Measurements from ENCODE around the gene SLC22A23.

The SLC22A23 gene

DNA sequence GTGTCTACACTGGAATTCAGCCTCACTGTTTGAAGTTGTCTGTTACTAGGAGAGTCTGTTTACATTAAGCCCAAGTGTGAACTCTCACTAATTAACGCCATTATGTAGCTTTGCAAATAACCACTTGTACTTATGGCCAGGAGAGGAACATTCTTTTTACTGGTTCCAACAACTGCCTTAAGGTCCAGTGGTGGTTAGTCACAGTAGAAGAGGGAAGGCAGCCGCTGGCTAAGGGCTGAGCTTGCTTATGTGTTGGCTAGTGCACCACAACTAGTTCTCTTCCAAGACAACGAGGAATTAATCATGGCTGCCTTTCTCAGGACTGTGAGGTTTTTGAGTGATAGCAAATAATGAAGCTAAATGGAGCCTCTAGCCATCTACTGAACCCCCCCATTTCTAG, 14.9 kb upstream of the SLC22A23 start:
- no peak for DNase-seq
- intact Hi-C loops (cut with DNase I), result no loop called here

DNA sequence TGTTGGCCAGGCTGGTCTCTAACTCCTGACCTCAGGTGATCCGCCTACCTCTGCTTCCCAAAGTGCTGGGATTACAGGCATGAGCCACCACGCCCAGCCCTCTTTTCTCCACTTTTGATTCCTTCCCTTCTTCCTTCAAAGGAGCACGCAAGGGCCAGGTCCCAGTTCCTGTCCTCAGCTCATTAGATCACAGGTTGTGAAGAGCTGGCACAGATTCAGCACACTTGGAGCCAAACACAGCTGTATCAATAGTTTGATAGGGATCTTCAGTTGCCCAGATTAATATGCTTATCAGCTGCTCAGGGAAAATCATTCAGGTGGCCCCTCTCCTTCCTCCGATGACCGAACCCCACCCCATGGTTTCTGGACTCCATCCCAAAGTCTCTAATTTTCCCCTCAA, 14.4 kb upstream of the SLC22A23 start:
- intact Hi-C loops (cut with DNase I), result no loop called here

DNA sequence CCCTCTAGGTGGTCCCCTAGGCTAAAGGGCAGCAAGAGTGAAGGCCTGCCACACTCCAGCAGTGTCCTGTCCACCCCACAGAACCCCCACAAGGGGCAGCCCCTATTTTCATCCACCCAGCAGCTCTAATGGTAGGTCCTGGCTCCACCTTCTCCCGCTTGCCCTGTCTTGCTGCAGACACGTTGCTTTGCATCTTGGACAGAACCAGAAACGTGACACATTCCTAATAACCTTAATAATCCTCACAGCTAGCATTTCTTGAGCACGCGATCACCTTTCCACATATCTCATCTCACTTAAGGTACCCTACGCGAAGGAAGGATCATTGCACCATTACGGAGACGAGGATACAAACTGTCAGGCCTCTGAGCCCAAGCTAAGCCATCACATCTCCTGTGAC, 11.7 kb upstream of the SLC22A23 start:
- intact Hi-C loops (cut with DNase I), result no loop called here
- no peak for DNase-seq

More for the DNA sequence above, 14.4 kb upstream of the SLC22A23 start:
- DNase-seq, result no peak

DNA sequence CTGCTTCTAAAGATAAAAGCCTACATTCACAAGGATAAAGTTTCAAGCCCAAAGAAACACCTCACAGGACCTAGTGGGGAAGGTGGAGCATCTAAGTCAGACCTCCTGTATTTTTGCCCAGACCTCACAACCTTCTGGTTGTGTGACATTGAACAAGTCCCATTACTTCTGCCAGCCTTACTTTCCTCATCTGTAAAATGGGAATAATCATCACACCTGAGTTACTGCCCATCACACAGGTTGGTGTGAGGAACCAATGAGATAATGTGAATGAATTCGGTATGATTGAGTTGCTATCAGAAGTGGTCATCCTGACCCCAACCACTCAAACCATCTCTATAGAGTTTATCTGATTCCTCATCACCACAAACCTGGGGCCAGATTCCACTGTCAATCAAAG, 11.1 kb upstream of the SLC22A23 start:
- intact Hi-C loops (cut with DNase I), result no loop called here
- DNase-seq, result no peak

DNA sequence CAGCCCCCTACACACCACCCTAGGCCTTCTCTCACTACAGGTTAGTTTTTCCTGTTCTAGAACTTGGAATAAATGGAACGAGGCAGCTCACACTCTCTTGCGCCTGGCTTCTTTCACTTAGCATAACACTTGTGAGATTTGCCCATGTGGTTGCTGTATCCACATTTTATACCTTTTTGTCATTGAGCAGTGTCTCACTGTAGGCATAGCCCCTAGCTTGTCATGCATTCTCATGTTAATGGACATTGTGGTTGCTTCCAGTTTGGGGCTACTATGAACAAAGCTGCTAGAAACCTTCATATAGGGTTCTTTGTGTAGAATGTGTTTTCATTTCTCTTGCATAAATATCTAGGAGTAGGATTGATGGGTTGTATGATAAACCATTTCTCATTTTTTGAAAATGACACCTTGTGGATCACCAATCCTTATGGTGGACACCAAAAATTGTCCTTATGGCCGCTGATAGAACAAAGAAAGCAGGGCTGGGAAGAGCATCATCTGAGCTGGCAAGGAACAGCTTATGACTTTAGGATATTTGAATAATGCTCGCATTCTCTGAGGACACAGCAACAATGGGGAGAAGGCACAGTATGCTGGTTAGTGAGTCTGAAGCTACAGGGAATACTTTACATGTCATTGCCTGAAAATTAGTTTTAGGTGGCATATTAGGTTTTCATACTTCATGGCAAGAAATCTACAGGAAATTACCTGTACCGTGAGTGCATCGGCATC, 9.8 kb upstream of the SLC22A23 start:
- DNase-seq, result no peak

DNA sequence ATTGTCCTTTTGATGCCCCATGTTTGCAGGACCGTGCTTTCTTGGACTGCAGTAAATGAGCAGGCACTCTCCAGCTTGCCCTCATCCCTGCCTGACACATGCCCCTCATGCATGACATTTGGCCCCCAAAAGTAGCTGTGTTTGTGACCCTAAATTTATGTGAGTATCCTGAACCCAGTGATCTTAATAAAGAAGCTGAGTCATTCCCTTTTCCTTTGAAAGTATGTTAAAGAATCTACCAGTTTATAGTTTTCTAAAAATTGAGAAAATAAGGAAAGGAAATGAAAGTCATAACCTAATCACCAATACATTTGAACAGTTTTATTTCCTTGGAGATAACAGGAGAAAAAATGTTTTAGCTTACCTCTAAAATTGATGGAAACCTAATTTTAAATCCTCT, 3.4 kb upstream of the SLC22A23 start:
- intact Hi-C loops (cut with DNase I), result no loop called here
- no peak for DNase-seq

More for the DNA sequence above, 9.8 kb upstream of the SLC22A23 start:
- intact Hi-C loops (cut with DNase I), result no loop called here

DNA sequence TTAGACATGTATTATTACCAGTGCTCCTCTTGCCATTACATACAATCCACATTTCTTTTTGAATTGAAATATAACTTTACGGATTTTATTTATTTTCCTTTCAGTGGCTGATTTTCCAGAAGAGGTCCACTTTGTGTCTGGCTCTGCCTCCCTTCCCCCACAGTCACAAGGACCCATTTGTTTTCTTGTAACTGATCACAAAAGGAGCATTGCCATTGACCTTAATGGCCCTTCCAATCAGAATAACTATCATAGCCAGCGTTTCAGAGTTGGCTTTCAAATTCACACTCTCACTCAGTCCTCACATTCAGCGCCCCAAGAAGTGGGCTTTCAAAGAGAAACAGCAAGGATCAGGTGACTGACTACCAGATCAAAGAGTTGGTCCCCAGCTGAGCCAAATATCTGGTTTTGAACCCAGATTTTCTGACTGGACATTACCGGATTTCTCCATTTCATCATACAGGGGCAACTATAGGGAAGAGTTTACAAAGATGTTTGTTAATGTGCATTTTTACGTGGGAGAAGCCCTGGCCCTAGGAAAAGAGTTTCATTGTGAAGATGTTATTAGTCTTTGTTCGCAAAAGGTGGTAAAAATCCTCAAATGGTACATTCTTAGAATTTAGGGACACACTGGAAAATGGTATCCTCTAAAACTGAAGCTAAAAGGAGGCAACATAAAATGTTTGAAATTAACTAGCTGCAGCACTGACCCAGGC, 2.0 kb upstream of the SLC22A23 start:
- intact Hi-C loops (cut with DNase I), result loop anchor here (5.0 to 10.0 kb wide), 2 partner anchors 177 to 276 kb away; no protein-coding TSS in a partner anchor
- DNase-seq, result peak in 3 of 10 donors; percentile 47 to 85 (median 61)

DNA sequence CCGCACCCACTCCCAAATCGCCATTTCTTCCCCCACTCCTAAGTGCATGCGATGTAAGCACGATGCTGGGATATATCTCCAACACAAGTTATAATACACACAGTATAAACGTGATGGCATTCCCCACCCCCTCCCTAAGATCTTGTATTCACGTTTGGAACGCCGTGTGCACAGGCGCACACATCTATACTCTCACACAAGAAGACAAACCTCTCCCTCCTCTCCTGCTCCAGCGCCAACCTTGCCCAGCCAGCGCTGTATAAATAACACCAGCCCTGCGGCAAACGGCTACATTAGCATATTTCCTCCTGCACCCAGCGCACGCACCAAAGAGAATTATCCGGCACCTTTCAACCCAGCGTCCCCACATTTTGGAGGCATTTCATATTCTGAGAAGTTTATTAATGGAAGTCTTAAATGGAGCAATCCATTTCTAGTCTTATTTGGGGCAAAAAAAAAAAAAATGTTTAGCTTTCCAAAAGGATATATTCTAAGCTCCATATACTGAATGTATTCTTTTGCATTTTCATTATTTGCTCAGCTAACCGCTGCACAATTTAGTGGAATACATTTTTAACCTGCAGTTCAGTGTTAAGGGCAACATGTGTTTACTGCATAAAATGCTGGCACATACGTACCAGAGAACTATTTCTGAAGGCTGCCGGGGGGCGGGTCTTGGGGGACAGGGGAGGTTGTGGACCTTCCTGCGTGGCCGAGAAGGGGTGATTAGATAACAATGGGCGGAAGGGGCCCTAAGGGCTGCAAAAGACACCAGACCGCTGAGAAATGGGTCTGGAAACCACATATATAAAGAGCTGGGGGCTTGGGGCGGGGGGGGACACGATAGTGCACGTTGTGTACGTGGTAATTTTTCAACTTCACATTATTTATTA, 1.1 kb upstream of the SLC22A23 start:
- peak; percentile 49 to 94 (median 62) for DNase-seq
- intact Hi-C loops (cut with DNase I), result loop anchor here (5.0 to 10.0 kb wide), 2 partner anchors 176 to 277 kb away; no protein-coding TSS in a partner anchor

DNA sequence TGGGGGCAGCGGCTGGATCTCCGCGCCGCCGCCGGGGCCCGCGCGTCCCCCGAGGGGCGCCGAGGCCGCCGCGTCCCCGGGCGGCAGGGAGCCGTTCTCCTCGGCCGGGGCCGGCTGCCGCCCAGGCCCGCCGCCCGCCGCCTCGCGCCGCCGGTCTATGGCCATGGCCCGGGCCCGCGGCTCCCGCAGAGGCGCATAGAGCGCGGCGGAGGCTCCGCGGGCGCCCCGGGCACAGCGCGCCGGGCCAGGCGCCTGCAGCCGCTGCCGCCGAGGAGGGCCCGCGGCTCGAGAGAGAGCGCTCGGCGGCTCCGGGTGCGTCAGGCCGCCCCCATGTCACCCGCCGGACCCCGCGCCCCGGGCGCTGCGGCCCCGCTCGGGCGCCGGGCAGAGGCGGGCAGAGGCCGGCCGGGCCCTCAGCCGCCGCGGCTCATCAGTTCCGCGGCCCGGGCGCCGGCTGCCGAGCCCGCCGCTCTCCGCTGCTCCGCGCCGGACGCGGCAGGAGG, 404 bp downstream of the SLC22A23 start:
- no peak for DNase-seq

DNA sequence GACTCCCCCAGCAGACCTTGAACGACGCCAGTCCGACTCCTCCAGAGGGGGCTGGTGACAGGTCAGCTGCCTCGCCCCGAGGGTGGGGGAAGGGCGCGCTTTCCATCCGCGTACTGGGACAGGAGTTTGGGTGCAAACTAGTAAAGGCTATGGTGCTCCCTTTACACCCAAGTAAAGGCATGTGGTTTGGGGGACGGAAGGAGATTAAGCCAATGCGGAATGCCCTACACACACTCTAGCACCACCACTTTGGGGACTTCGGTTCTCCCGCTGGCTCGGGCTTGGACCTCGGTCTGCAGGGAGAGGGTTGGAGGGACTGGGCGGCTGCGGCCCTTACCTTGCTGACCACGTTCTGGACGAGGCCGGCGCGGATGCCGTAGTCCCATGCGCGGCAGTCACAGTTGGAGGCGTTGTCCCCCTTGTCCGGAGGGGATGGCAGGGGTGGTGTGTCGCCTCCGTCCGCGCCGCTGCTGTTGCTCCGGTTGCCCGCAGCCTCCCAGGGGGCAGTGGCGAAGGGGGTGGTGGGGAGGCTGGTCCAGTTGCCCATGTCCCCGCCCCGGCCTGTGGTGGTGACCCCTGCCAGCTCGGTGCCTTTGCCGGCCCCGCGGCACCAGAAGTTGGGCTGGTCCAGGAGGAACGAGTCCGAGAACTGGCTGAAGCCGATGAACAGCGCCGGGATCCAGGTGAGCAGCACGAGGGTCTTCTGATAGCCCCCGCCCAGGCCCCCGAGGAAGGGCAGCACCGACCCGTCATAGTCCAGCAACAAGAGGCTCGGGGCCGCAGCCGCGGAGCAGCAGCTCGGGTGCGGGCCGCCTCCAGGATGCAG, 1.1 kb downstream of the SLC22A23 start:
- intact Hi-C loops (cut with DNase I), result loop anchor here (5.0 to 10.0 kb wide), 2 partner anchors 173 to 279 kb away; no protein-coding TSS in a partner anchor
- peak in 9 of 10 donors; percentile 36 to 91 (median 64) for DNase-seq

More for the DNA sequence above, 404 bp downstream of the SLC22A23 start:
- intact Hi-C loops (cut with DNase I), result loop anchor here (5.0 to 10.0 kb wide), 2 partner anchors 174 to 278 kb away; no protein-coding TSS in a partner anchor

DNA sequence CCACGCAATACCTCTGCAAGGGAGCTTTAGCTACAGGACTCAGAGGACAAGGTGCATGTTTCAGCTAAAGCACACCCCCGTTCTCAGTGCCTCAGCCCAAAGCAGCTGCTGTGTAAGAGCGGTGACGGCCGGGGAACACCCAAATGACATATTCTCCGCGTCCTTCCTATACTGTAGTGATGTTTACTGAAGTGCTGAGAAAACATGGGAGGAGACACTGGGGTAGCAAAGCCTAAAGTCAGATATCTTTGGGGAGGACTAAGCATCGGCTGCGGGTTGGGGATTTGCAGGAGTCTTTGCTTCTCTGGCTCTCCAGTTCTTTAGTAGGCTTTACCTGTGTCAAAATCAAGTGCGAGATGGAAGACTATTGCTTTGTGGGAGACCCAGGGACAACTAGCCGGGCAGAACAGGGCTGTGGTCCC, 1.7 kb downstream of the SLC22A23 start:
- intact Hi-C loops (cut with DNase I), result loop anchor here (5.0 to 10.0 kb wide), 2 partner anchors 173 to 280 kb away; no protein-coding TSS in a partner anchor
- peak in 4 of 10 donors; percentile 35 to 88 (median 40) for DNase-seq

DNA sequence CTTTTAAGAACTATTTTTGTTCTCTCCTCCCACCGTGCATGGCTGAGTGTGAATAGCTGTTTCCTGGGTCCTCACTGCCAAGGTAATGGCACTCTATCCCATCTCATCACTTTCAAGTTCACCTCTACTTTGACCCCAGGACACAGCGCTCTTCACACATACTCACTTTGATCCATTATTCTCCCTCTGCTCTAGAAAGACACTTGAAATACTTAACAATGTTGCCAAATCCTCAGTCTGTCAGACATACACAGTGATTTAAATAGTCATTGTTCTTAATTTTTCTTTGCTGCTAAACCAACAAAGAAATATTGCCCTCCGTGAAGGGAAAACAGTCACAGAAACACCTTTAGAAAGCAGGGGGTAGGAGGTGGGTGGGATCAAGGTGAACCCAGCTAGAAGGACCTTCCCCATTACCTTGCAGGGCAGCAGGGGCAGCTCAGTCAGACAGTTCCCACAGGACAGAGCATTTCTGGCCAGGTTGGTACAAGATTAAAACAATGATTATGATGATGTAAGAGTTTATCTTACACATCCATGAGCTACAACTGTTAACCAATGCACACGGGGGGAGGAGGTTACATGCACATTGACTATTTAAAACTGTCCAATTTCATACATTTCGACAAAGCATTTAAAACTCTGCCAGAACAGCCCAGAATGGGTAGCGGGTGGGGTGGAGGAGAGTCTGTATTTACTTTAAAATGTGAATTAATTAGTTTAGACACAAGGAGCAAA, 2.4 kb downstream of the SLC22A23 start:
- no peak for DNase-seq
- intact Hi-C loops (cut with DNase I), result loop anchor here (5.0 to 10.0 kb wide), 3 partner anchors 62 to 280 kb away; no protein-coding TSS in a partner anchor

DNA sequence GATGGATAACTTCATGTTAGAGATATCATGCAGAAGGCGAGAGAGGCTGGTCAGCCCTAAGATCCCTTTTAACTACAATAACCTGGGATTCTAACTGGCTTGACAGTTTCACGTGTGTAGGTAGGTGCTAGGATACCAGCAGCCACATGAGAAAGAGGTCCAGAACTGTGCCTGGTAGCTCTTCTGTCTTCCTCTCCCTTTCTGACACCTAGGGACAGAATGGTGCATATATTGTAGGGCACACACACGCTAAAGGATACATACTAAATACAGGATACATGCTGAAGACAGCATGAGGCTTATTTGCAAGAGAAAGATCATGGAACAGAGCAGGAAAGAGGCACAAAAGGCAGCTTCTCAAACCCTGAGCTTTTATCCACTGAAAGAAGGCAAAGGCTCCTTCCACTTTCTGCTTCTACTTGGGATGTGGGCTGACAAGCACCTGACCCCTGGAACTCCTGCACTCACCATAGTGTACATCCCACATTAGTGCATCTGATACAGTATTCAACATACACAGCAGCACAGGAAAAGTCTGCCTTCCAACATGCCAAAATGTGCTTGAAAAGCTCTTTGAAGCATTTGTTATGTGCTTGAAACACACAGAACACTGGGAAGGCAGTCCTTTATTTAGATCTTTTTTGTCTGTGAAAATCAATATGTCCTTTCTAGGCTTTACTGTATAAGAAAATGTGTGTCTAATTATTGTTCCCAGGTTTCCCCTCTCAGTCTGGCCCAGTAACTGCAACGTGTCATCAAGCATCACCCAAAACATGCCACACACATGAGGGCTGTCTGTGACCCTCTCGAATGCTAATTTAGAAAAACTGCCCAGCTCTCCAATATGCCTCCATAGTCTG, 3.2 kb downstream of the SLC22A23 start:
- intact Hi-C loops (cut with DNase I), result loop anchor here (5.0 to 10.0 kb wide), 2 partner anchors 61 to 281 kb away; no protein-coding TSS in a partner anchor
- DNase-seq, result no peak

DNA sequence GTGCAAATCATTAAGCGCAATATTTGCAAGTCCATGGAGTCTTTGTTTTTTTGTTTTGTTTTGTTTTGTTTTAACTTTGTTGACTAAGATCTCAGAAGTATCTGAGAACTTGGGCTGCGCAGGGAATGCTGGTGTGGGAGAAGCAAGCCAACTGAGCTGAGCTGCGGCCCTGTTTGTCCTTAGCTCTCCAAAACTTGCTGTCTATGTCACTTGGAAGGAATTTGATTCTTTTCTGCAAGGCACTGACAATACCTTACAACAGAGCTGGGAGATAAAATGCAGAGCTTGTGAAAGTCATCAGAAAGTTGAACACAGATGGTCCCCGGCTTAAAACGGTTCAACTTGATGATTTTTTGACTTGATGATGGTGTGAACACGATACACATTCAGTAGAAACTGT, 5.4 kb downstream of the SLC22A23 start:
- intact Hi-C loops (cut with DNase I), result loop anchor here (5.0 to 10.0 kb wide), 2 partner anchors 59 to 283 kb away; no protein-coding TSS in a partner anchor
- DNase-seq, result no peak

DNA sequence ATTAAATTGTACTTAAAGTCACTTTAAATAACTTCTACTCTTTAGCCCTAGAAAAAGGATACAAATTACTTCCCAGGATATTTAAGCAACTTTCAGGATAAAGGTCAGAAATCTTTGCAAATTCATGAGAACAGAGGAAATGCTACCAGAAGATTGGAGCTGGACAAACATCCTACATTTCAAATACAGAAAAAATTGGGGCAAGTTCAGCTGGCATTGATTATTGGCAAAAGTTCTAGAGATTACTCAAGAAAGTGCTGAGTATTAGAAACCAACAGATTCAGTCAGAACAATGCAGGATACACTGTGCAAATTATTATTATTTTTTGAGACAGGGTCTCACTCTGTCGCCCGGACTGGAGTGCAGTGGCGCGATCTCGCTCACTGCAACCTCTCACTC, 6.0 kb downstream of the SLC22A23 start:
- intact Hi-C loops (cut with DNase I), result loop anchor here (5.0 to 10.0 kb wide), 2 partner anchors 59 to 284 kb away; no protein-coding TSS in a partner anchor
- no peak for DNase-seq

DNA sequence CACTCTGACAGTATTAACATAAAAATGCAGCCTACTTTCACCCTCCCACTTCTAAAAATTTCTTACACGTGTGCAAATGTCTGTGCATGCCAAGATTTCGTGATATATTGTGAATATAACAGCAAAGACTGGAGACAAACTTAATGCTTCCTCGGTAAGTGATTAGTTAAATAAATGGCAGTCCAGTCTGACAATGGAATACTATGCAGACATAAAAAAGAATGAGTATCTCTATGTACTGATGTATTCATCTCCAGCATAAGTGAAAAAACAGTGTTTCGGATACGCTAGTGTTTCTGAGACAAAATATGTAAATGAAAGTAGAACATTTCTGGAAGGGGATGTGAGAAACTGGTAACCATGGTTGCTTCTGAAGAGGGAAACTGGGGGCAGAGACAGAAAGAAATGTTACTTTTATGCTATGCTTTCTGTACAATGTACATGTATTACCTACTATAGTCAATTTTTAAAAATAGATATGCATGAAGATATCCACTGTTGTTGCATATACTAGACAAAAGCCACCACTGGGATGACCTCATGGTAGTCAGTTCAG, 7.0 kb downstream of the SLC22A23 start:
- intact Hi-C loops (cut with DNase I), result loop anchor here (5.0 to 10.0 kb wide), 2 partner anchors 58 to 285 kb away; no protein-coding TSS in a partner anchor
- no peak for DNase-seq

DNA sequence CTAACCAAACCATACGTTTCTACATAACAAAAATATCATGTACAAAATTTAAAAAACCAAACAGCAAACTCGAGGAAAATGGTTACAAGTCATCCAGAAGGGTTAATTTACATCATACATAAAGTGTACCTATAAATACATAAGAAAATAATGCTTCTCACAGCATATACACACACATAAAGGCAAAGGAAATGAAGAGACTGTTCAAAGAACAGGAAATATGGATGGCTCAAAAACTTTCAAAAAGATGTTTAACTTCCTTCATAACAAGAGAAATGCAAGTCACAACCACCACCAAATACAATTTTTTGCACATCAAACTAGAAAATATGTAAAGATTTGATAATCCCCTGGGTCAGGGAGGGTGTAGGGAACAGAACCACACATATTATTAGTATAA, 7.5 kb downstream of the SLC22A23 start:
- intact Hi-C loops (cut with DNase I), result no loop called here
- no peak for DNase-seq

Measured in posterior cingulate gyrus (tissue), 11 donors.